Lower lobe of right lung (tissue), 2 donors: Measurements from ENCODE around the gene LAIR2. TPM values are rescaled to one million over a fixed set of nuclear protein-coding genes. Genes with fewer than 3 reads are reported as not detected.
A peak's percentile ranks its signal among the peaks of the same experiment; 100 is the strongest.

ENCODE experiments used
- ATAC-seq, 2 donors: fragments of 200-7000 bp; cut with Tn5 transposase; one replicate each; pipeline ENCODE4 v1.9.1; 2020 to 2022; ENCODE audit warnings: mild to moderate bottlenecking in 2 of 2, moderate library complexity in 2 of 2
- DNase-seq: peaks from one replicate; pipeline ENCODE4 v3.0.0-alpha.2; 2020
- H3K27ac ChIP-seq: fragments of 200-600 bp; one replicate; pipeline ENCODE4 v1.8.0; 2022
- H3K27me3 ChIP-seq: fragments of 200-600 bp; one replicate; pipeline ENCODE4 v1.8.0; 2022; ENCODE audit warnings: low read depth
- H3K36me3 ChIP-seq: fragments of 200-600 bp; one replicate; pipeline ENCODE4 v1.8.0; 2022; ENCODE audit warnings: mild to moderate bottlenecking
- H3K4me1 ChIP-seq: fragments of 200-600 bp; one replicate; pipeline ENCODE4 v1.8.0; 2022
- H3K4me3 ChIP-seq: fragments of 200-600 bp; one replicate; pipeline ENCODE4 v1.8.0; 2022; ENCODE audit warnings: mild to moderate bottlenecking
- H3K9me3 ChIP-seq: fragments of 200-600 bp; one replicate; pipeline ENCODE4 v1.8.0; 2022
- CTCF ChIP-seq: fragments of 200-600 bp; IDR thresholded peaks from one replicate; pipeline ENCODE4 v1.8.0; 2022; ENCODE audit warnings: antibody characterized with exemption, mild to moderate bottlenecking
- intact Hi-C: fragments of 100-400 bp; cut with DNase I; formaldehyde crosslinking; loops from one replicate; pipeline ENCODE4 v1.11.0; 2022
- total RNA-seq: library from RNA; stranded (reverse); fragmentation: NEBNext Ultra II Directional; extraction: Animal tissue kit (Norgen Biotek cat#: 25700); gene quantifications from one replicate; pipeline ENCODE4 v1.2.1, GENCODE V29; 2021
- donor health status: DM: no; HTN: yes; CAD: no; lungs with severe emphysema.

LAIR2 gene
- total RNA-seq, 1 donor from 2014 or later: 0.95 TPM

- Histone ChIP-seq H3K9me3 (no peaks in the 10 kb centered on the region), H3K4me1 (no peaks in the 10 kb centered on the region), H3K4me3 (no peak overlapping the region), H3K27me3 (peaks cover 19% of the 10 kb centered on the region), H3K27ac (no peak overlapping the region), H3K36me3 (no peaks in the 10 kb centered on the region)
- DNase-seq: no peak
- no peak for TF ChIP-seq CTCF
- intact Hi-C loops: no loop called here
- ATAC-seq: no peak
Measured at GRCh38 chr19:54548806-54549205, 46.2 kb downstream of the LAIR2 start.

- H3K4me3 ChIP-seq: no peak overlapping the region
- no peak for TF ChIP-seq CTCF
- DNase-seq (no peak), ATAC-seq (no peak)
- no peaks in the 10 kb centered on the region for H3K4me1 ChIP-seq
- intact Hi-C loops: no loop called here
- peaks cover 19% of the 10 kb centered on the region for H3K27me3 ChIP-seq
- H3K9me3 ChIP-seq: no peaks in the 10 kb centered on the region
- no peak overlapping the region for H3K27ac ChIP-seq
- H3K36me3 ChIP-seq: no peaks in the 10 kb centered on the region
Measured at GRCh38 chr19:54549224-54549623, 46.6 kb downstream of the LAIR2 start.

GRCh38 chr19:54551293-54551692 lies 48.7 kb downstream of the LAIR2 start:
- no peak for TF ChIP-seq CTCF

GRCh38 chr19:54551950-54552912 lies 49.6 kb downstream of the LAIR2 start:
- ATAC-seq (peak; percentile 36 to 39), DNase-seq (peak; percentile 55)
- no peaks in the 10 kb centered on the region for H3K36me3 ChIP-seq
- H3K4me3 ChIP-seq: no peak overlapping the region
- no peak for TF ChIP-seq CTCF
- H3K27ac ChIP-seq: no peak overlapping the region
- H3K27me3 ChIP-seq: peaks cover 22% of the 10 kb centered on the region
- H3K4me1 ChIP-seq: no peaks in the 10 kb centered on the region
- H3K9me3 ChIP-seq: no peaks in the 10 kb centered on the region
- intact Hi-C loops: no loop called here

More at GRCh38 chr19:54551293-54551692, 48.7 kb downstream of the LAIR2 start:
- ATAC-seq (no peak), DNase-seq (no peak)
- Histone ChIP-seq H3K36me3 (no peaks in the 10 kb centered on the region), H3K27me3 (peaks cover 28% of the 10 kb centered on the region), H3K27ac (no peak overlapping the region), H3K4me3 (no peak overlapping the region), H3K9me3 (no peaks in the 10 kb centered on the region), H3K4me1 (no peaks in the 10 kb centered on the region)
- intact Hi-C loops: no loop called here

- no peaks in the 10 kb centered on the region for H3K36me3 ChIP-seq
- H3K27ac ChIP-seq: no peak overlapping the region
- H3K27me3 ChIP-seq: peaks cover 22% of the 10 kb centered on the region
- no peak for DNase-seq
- no peak for TF ChIP-seq CTCF
- H3K9me3 ChIP-seq: no peaks in the 10 kb centered on the region
- H3K4me3 ChIP-seq: no peak overlapping the region
- intact Hi-C loops: no loop called here
- no peak for ATAC-seq
- no peaks in the 10 kb centered on the region for H3K4me1 ChIP-seq
Measured at GRCh38 chr19:54552913-54553310, 50.3 kb downstream of the LAIR2 start.
